Fibroblast of upper back skin (primary cell): ENCODE data around the gene MOG.
A peak's percentile ranks its signal among the peaks of the same experiment; 100 is the strongest.

ENCODE experiments used
- DNase-seq: peaks from one replicate; pipeline ENCODE4 v3.0.0-alpha.2; 2013

Gene MOG

DNA sequence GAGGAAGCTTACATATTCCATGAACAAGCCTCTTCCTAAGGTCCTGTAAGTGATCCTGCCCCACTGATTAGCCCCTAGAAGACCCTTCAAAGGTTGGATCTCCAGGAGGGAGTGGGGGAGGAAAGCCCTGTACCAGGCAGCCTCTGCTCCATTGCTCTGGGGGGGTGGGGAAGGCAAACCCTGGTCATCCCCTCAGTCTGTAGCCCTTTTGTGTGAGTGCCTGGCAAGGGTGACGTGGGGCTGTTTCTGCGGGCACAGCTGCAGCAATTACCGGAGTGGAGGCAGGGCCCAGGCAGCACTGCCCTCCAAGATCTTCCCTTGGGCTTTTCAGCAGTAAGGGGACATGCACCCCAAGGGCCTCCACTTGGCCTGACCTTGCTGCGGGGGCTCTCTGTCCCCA is at the start of gene MOG:
TSS of gene MOG (plus strand) at position 295 of the 400 bp plus-strand sequence. CDS start 118 bp downstream, outside the sequence.
- DNase-seq: no peak

DNA sequence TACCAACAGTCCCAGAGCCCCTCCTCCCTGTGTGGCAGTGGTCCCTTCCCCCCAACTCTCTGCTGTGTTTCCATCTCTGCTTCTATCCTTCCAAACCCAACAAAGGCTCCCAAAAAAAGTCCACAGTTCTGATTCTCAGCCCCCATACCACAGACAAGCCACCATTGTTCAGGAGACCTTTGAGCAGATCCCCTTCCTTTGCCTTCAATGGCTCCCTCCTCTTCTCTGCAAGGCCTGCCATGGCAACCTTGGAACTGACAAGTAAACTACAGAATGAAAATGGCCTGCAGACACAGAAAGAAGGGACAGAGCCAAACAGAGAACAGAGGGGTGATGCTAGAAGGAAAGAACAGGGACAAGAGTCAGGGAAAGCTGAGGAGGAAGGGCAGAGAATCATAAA is 48.8 kb upstream of the MOG start:
- no peak for DNase-seq

DNA sequence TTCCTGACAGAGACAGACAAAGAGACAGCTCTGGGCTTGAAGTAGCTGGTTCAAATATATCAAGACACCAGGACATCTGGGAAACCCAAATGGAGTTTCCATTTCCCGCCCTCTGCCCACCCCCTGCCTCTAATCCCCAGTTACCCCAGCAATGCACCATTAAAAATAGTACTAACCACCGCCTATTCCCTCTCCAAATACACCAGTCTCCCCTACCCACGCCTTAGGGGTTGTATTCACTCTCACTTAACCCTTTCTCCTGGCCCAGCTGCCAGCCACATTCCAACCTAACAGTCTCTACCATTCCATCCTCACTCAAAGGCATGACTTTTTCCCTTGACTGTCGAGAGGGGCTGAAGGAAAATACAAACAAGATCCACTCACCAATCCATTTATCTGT is 46.4 kb upstream of the MOG start:
- no peak for DNase-seq

DNA sequence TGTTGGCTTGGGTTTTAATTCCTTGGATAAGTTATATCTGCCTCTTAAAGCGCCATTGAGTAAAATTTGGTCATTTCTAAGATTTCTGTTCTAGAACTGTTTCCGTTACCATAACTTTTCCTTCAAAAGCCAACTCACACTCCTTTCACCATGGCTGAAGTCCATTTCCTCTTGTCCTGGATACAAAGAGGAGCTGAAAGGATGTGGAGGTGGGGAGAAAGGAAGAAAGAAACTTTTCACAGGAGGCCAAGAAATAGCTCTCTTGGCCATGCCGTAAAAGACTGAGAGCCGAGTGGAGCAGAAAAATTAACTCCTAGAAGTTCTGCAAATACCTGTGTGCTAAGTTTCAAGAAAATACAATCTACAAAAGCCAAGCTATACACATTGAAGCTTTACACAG is 45.5 kb upstream of the MOG start:
- no peak for DNase-seq

DNA sequence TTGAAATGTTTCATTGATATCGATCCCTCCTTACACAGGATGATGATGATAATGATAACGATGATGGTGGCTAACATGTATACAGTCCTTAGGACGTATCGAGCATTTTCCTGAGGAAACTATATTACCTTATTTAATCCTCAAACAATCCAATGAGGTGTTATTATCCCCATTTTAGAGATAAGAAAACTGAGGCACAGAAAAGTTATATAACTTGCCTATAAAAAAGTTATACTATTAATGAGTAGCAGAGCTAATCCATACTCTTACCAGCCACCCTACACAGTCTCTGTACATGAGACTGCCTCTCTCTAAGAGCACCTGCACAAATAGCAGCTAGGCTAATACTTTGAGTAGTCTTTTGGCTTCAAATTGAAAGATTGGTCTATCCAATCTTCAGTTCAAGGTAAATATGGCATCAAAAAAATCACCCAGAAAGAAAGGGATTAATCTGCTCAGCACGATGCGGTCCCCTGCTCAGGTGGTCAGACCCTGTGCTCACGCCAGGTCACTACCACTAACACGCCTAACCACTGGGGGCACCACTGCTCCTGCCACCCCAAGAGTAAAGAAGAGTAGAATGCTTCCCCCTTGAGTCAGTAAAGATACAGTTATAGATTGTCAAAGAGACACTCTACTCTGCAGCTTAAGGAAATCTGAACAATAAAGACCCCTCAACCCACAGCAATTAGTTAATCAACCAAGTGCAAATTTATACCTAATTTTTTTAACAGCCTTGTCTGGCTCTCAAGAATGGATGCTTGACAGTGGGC is 38.9 kb upstream of the MOG start:
- DNase-seq: no peak

DNA sequence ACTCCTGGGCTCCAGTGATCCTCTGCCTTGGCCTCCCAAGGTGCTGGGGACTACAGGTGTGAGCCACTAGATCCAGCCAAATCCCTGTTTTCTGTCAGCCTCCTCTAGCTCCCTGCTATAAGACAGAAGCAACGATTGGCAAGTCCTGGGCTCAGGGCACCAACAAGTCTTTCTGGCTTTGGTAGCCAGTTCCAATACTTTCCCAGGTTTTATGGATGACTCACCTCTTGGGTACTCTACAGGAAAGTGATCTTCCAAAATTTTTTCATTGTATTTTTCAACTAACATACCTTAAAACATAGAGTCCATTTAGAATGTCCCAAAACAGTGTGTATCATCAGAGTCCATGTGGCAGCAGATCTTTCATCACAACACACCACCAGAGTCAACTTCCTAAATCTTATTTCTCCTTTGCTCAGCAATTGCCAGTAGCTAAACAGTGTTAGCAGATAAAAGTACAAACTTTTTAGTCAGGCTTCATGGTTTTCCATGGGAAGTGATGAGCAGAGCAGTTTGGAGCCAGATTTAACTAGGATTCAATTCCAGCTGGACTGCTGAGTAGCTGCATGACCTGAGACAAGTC is 37.2 kb upstream of the MOG start:
- no peak for DNase-seq

DNA sequence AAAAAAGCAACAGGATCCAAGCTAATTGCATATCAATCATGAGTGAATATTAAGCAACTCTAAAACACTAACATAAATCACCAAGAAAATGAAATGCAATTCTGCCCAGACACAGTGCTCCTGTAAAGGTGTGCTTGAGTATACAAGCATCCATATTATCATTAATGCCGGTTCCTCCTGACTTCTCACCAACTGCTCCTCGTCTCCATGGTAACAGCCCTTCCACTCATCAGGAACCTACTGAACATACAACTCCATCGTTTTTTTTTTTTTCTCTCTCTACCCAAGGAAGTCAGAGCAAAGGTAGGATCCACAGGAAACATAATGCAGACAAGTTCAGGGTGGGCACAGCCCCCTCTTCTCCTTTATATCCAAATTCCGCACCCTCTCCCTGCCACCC is 36.3 kb upstream of the MOG start:
- no peak for DNase-seq

DNA sequence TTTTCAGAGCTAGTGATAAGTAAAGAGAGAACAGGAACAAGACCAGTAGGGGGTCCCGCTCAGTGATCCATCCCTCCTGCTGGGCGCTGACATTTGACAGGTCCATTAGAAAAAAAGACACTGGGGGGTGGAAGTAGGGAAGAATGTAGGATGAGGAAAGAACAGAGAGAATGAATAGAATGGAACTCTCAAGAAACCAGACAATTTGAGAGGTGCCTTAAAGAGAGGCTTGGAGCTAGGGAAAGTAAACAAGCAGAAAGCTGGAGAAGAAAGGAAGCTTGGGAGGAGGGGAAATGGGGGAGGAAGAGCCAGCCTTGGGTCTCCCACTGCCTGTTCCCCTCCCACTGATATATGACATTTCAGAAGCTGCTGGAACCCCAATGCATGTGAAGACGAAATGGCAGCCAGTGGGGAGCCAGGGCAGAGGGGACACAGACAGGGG is 32.4 kb upstream of the MOG start:
- DNase-seq: peak; percentile 20

DNA sequence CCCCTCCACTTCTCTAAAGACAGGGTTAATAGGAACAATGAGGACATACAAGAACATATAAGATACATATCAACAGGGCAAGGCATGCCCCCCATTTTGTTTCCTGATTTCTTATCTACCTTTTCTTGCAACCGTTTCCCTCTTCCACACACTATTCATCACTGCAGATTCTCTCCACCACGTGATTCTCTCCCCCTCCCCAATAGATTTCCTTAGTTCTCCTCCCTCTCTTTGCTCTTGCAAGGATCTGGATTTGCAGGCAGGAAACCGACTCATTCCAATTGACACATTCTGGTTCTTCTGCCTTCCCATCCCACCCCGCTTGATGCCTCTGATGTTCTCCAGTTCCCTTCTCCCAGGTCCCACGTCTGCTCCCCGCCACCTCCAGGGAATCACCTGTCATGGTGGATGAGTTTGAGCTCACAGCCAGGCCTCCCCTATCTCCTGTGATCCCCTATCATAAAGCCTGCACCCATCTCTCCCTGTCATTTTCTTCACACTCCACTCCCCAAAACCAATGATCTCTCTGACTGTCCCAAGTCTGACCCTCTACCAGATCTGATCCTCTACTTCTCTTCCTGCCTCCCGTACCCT is 31.5 kb upstream of the MOG start:
- DNase-seq: no peak

DNA sequence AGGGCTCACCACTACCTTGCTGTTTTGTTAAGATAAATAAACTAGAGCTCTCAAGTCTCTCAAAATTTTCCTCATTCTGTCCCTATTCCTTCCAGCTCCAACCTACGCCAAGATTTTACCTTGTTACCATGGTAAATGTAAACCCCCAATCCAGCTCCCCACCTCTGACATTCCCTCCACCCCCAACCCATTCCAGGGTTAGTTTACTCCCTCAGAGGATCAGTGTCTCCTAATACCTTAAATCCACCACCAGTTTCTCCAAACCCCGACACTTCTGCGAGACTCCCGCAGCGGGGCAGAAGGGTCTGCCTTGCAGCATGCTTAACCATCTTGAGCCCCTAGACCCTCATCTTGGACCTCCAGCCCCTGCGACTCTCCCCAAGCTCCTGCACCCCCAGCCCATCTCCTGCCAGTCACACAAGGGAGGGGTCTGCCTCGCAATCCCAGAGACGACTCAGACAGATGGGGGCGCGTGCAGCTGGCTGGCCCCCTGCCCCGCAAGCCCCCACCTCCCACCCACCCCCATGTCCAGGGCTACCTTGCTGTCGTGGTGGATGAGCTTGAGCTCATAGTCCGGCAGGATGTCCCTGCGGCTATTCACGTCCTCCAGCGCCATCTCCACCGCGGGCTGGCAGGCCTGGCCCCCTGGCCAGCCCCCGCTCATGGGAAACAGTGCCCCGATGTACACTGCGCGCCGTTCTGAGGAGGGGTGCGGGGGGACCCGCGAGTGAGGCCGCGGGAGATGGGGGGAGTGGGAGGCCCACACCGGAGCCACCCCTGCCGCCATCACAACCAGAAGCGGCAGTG is 29.7 kb upstream of the MOG start:
- no peak for DNase-seq

DNA sequence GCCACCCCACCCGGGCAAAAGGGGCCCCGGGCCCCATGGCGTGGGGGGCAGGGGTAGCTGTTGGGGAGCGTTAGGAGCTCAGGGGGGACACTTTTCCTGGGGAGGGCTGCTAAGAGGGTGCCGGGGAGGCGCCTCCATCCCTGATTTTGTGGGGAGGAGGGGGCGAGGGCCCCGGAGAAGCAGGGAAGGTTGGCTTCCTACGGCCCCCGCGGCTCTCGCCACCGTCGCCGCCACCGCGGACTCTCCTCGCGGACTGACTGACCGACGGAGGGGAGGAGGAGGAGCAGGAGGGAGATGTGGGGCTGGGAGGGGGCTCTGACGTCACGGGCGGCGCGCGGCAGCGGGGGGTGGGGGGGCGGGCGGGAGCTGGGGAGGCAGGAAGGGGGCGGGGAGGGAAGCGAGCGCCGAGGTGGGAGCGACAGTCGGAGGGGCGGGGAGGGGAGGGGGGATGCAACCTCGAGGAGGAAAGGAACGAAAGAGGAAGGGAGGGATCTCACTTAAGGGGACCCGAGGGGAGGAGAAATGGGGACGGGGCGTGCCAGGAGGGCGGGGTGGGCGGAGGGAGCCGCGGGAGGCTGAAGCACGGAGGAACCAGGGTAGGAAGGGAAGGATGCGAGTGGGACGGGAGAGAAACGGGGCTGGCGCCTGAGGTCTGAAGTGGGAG is 29.0 kb upstream of the MOG start:
- peak; percentile 91 for DNase-seq

DNA sequence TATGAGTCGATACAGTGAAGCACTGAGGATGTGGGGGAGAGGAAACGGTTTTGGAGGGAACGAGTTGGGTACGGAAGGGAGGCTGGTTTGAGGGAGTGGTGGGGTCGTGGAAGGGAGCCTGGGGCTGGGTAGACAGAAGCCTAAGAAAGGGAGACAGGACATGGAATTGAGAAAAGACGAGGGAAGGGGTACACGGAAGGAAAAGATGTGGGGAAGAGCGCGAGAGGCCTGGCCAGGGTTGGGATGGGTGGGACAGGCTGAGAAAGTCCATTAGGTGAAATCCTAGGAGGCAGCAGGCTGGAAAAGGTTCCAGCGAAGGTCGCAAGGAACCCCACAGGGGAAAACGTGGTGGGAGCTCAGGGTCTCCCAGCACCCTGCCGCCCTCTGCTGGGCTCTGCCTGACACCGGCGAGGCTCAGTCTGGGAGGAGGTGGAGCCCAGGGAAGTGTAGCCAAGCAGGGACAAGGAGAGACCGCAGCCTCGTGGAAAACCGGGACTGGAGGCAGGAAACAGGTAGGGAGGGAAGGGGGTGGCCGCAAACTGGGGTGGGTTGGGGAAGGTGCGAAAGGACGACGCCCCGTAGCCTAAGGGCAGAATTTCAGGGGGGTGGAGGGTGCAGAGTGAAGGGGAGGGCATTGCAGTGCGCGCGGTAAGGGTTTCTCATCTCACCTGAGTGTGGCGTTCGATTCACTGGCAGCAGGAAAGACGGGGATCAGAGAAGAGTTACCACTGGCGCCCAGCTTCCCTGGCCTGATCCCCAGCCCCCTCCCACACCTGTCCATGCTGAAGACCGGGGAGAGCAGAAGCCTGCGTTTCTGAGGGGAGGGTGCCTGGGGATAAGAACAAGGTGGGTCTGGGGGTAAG is 28.2 kb upstream of the MOG start:
- peak; percentile 75 for DNase-seq

DNA sequence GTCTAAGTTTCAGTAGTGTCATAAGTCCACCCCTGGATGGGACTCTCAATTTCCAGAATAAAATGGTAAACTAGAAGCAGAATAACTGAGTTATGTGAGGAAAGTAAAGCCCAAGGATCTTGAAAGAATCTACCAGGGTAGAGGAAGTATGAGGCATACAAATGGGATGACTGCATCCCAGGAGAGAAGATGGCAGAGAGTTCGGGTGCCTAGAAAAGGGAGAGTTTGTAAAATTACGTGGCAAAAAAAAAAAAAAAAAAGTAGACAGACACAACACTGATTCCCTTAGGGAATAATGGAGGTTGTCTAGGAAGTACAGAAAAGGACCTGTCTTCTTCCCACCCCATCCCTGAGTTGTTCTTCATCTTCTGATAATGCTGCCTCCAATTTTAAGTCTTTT is 27.3 kb upstream of the MOG start:
- DNase-seq: no peak

DNA sequence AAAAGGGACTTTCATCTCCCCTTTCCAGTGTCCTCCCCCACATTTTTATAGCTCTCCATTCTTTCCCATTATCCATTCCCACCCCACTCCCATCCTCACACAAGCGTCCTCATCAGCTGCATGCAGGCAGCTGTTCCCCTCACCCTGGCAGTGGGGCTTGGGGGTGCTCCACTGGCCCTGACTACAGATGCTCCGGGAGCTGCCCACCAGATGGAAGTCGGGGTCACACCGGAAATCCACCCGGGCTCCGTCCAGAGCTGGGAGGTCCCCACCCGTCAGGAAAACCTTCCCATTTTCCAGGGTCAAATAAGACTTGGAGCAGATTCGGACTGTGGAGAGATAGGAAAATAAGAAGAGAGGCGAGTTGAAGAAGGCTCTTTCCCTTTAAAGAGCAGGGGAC is 26.6 kb upstream of the MOG start:
- DNase-seq: no peak

DNA sequence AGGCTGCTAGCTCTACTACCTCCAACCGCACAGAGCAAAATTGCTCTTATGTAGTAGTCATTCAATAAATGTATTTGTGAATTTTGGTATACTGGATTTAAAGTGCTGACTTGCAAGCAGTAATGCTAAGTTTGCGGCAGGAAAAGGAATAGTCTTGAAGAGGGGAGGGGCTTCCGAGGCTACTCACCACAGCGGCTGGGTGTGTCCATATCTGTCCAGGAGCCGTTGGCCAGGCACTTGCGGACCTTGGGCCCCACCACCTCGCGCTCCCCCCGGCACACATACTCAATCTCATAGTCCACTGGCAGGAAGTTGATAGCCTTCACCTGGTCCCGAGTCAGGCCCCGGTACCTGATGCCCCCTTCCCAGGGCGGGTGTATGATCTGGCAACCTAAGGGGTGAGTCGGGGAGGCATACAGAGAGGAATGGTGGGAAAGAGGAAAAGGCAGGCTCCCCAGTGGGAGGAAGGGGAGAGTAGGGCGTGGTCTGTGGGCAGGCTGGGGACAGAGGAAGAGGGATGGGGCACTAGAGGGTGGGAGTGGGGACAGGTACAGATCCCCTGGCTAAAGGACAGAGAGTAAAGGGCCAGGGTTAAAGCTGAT is 25.6 kb upstream of the MOG start:
- DNase-seq: no peak

DNA sequence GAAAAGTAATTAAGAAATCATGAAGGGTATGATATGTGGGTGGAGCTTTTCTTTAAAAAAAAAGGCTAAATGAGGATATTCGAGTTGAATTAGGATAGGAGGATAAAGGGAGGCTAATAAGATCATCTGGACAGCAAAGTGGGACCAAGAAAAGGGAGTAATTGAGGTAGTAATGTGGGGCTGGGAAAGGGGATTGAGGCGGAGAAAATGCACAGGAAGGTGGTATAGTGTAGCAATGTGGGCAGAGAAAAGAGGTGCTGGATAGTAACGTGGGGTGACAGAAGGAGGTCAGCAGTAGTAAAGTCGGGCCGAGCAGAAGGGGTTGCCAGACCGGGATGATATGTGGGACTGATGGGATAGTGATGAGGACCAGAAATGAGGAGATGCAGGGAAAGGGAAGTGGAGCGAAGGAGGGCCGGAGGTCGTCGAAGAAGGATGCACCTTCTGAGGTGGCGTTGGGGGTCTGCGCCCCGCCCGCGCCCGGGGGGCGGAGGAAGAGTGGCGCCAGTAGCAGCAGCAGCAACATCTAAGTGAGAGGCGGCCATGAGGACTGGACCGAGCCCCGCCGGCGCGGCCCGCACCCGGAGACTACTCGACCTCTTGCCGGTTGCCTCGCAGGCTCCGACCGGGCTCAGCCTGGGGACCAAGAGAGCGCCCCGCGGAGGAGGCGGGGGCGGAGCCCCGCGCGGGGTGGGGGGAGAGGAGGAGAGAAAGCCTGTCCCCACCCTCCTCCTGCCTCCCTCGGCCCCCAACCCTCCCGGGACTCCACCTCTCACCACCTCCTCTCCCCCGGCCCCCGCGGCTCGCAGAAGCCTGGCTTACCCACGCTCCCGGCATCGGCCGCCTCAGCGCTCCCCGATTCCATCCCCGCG is 24.8 kb upstream of the MOG start:
- peak; percentile 73 for DNase-seq

DNA sequence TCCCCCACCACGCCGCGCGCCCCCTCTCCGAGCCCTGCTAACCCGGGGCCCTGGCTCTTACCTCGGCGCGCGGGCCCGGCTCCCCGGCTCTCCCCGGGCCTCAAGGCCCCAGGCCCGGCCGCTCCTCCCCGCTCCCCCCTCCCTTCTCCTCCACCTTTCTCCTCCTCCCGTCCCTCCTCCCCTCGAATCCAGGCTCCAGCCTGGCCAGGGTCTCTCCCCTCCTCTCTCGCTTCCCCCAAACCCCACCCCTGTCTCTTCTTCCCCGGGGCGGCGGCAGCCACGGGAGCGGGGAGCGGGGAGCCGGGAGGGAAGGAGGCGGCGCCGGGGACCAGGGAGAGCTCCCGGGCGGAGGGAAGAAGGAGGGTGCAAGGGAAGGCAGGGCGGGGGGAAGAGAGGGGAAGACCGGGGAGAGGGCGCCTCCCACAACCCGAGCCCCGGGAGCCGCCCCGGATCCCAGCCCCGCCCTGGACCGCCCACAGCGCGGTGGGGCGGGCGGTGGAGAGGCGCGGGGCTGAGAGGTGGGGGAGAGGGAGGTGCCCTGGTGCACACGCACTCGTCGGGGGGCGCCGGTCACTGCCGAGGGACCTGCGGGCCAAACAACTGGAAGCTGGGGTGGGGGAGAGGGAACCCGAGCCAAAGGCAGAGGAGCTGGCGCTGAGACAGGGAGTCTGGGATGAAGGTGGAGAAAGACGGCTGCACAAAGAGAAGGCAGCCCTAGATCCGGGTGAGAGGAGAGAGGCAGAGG is 23.9 kb upstream of the MOG start, which contains the start of gene GABBR1:
TSS of gene GABBR1 (minus strand) at position 395 of the 745 bp plus-strand sequence. CDS start 798 bp downstream, outside the sequence.
- peak; percentile 88 for DNase-seq

DNA sequence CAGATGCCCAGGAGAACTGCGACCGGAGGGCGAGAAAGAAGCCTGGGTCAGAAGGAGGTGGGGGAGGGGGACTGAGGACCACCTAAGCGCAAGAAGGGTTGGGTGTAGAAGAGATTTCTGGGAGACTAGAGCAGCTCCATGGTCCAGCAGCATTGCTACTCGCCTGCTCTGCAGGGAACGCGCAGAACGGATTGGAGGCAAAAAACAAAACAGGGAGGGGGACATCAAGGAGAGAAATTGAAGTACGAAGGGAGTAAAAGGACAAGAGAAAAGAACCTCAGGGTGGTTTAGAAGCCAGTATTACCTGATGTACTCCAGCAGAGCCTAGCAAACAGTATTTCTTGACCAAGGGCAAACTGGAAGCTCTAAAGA is 23.4 kb upstream of the MOG start:
- peak; percentile 10 for DNase-seq

DNA sequence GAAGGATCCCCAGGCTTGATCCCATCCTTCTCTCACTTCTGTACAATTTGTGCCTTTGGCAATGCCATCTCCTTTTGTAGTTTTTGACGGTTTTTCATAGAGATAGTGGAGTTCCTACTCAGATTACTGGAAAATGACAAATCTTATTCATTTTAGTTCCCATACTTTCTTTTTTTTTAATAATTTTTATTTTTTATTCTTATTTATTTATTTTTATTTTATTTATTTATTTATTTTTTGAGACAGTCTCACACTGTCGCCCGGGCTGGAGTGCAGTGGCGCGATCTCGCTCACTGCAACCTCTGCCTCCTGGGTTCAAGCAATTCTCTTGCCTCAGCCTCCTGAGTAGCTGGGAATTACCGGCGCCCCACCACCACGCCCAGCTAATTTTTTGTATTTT is 19.6 kb upstream of the MOG start:
- no peak for DNase-seq
